GM18909 (cell line): ENCODE data around the gene PIGK.
A peak's percentile ranks its signal among the peaks of the same experiment; 100 is the strongest.
"Not testable (repeated sequence)": the region's sequence is repeated elsewhere in the genome, so short reads cannot be mapped to it uniquely, and the experiment has no call there.

ENCODE experiments used
- ATAC-seq: cut with Tn5 transposase; IDR thresholded peaks from one replicate; pipeline ENCODE4 v1.9.1; 2021; ENCODE audit warnings: mild to moderate bottlenecking; ENCODE audit not compliant: unreplicated experiment, poor library complexity

Gene PIGK

GRCh38 chr1:77200293-77200692 lies 18.9 kb downstream of the PIGK start:
- ATAC-seq = no peak

- no peak for ATAC-seq
These were observed 21.9 kb downstream of the PIGK start for GRCh38 chr1:77197351-77197750.

GRCh38 chr1:77193951-77194350 lies 25.3 kb downstream of the PIGK start:
- no peak for ATAC-seq

GRCh38 chr1:77188770-77189169 lies 30.5 kb downstream of the PIGK start:
- ATAC-seq = no peak

- not testable (repeated sequence) for ATAC-seq
These were observed 32.3 kb downstream of the PIGK start for GRCh38 chr1:77186907-77187306.

GRCh38 chr1:77182083-77182482 lies 37.1 kb downstream of the PIGK start:
- no peak for ATAC-seq

GRCh38 chr1:77179632-77180031 lies 39.6 kb downstream of the PIGK start:
- no peak for ATAC-seq

GRCh38 chr1:77175230-77175844 lies 43.9 kb downstream of the PIGK start:
- ATAC-seq = no peak

GRCh38 chr1:77170687-77171086 lies 48.5 kb downstream of the PIGK start:
- ATAC-seq = no peak

- ATAC-seq = no peak
These were observed 50.9 kb downstream of the PIGK start for GRCh38 chr1:77168358-77168757.

- ATAC-seq = no peak
These were observed 54.7 kb downstream of the PIGK start for GRCh38 chr1:77164434-77164944.

- ATAC-seq = not testable (repeated sequence)
These were observed 59.5 kb downstream of the PIGK start for GRCh38 chr1:77159706-77160105.

- no peak for ATAC-seq
These were observed 63.0 kb downstream of the PIGK start for GRCh38 chr1:77156214-77156613.

- ATAC-seq = no peak
These were observed 73.0 kb downstream of the PIGK start for GRCh38 chr1:77146270-77146669.

GRCh38 chr1:77143529-77144121 lies 75.6 kb downstream of the PIGK start:
- no peak for ATAC-seq

- no peak for ATAC-seq
These were observed 79.8 kb downstream of the PIGK start for GRCh38 chr1:77139389-77139788.

- ATAC-seq = no peak
These were observed 84.9 kb downstream of the PIGK start for GRCh38 chr1:77134359-77134758.

- no peak for ATAC-seq
These were observed 85.4 kb downstream of the PIGK start for GRCh38 chr1:77133731-77134358.

- peak; percentile 85 for ATAC-seq
These were observed 92.9 kb downstream of the PIGK start for GRCh38 chr1:77126307-77126706.

GRCh38 chr1:77121503-77121902 lies 97.7 kb downstream of the PIGK start:
- ATAC-seq = no peak

- ATAC-seq = no peak
These were observed 98.3 kb downstream of the PIGK start for GRCh38 chr1:77120950-77121349.

GRCh38 chr1:77118712-77119111 lies 100.5 kb downstream of the PIGK start:
- no peak for ATAC-seq
